ENCODE measurements around the gene PDE9A. TPM values are rescaled to one million over a fixed set of nuclear protein-coding genes. Genes with fewer than 3 reads are reported as not detected.
A peak's percentile ranks its signal among the peaks of the same experiment; 100 is the strongest.

Gene PDE9A
- total and polyA plus RNA-seq, 4 experiments from 2014 or later = 2.2 to 9.2 (median 5.3) TPM

GRCh38 chr21:42753804-42754203, 100.4 kb downstream of the PDE9A start:
- Mint-ChIP-seq H3K27me3 (no peaks in the 10 kb centered on the region), H3K27ac (no peak overlapping the region)
- POLR2A ChIA-PET (ENCODE audit: partially characterized antibody) = no interaction called here

DNA sequence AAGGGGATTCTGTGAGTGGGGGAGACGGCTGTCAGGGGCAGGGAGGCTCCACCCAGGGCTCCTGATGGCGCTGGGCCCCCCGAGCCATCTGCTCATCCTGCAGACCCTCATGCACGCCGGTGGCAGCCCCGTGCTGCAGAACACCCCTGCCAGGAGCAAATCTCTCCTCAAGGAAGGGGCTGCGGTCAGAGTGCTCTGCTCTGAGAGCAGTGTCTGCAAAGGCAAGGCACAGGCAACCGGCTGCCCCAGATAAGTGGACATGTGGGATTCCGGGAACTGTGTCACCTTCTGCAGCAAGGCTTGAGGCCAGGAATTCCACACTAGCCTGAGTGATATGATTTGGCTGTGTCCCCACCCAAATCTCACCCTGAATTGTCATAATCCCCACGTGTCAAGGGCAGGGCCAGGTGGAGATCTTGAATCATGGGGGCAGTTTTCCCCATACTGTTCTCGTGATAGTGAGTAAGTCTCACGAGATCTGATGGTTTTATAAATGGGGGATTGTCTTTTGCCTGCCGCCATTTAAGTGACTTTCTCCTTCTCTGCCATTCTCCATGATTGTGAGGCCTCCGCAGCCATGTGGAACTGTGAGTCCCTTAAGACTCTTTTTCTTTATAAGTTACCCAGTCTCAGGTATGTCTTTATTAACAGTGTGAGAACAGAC, 101.0 kb downstream of the PDE9A start:
- H3K9me3 ChIP-seq (ENCODE audit: control insufficient read depth in 1 of 2, low read length in 2 of 2) = no peaks in the 10 kb centered on the region
- ChIA-PET CTCF (ENCODE audit: partially characterized antibody) (interaction anchor here (1.2 kb wide), 1 partner anchor 8 kb away, joined by 3 read pairs; no protein-coding TSS in a partner anchor), POLR2A (ENCODE audit: partially characterized antibody) (no interaction called here)
- Mint-ChIP-seq H3K9me3 (no peaks in the 10 kb centered on the region), H3K27ac (no peak overlapping the region), H3K36me3 (peaks cover 0 to 2% of the 10 kb centered on the region in 2 donors), H3K4me1 (peaks cover 0 to 4% (median 0%) of the 10 kb centered on the region in 4 donors), H3K27me3 (no peaks in the 10 kb centered on the region), H3K4me3 (no peak overlapping the region)
- intact Hi-C loops (cut with micrococcal nuclease) = no loop called here
- no peaks in the 10 kb centered on the region for H3K4me1 ChIP-seq (ENCODE audit: insufficient read depth, low read length)
- no peak overlapping the region for H3K27ac ChIP-seq (ENCODE audit: low read depth, low read length)
- no peak overlapping the region for H3K4me3 ChIP-seq (ENCODE audit: low read length in 2 of 2)
- H3K27me3 ChIP-seq (ENCODE audit: insufficient read depth, low read length) = no peaks in the 10 kb centered on the region
- no peaks in the 10 kb centered on the region for H3K36me3 ChIP-seq (ENCODE audit: insufficient read depth, low read length)
- no peak for DNase-seq

More at GRCh38 chr21:42753804-42754203, 100.4 kb downstream of the PDE9A start:
- no peaks in the 10 kb centered on the region for H3K4me1 ChIP-seq (ENCODE audit: insufficient read depth, low read length)
- no peak overlapping the region for H3K4me3 Mint-ChIP-seq
- H3K36me3 ChIP-seq (ENCODE audit: insufficient read depth, low read length) = no peaks in the 10 kb centered on the region
- H3K4me3 ChIP-seq (ENCODE audit: low read length in 2 of 2) = no peak overlapping the region
- CTCF ChIA-PET (ENCODE audit: partially characterized antibody) = no interaction called here
- H3K9me3 Mint-ChIP-seq = no peaks in the 10 kb centered on the region
- peaks cover 0 to 2% of the 10 kb centered on the region in 2 donors for H3K36me3 Mint-ChIP-seq
- no peak for DNase-seq
- peaks cover 0 to 5% (median 3%) of the 10 kb centered on the region in 4 donors for H3K4me1 Mint-ChIP-seq
- intact Hi-C loops (cut with micrococcal nuclease) = no loop called here
- H3K27ac ChIP-seq (ENCODE audit: low read depth, low read length) = no peak overlapping the region
- H3K9me3 ChIP-seq (ENCODE audit: control insufficient read depth in 1 of 2, low read length in 2 of 2) = no peaks in the 10 kb centered on the region
- no peaks in the 10 kb centered on the region for H3K27me3 ChIP-seq (ENCODE audit: insufficient read depth, low read length)

DNA sequence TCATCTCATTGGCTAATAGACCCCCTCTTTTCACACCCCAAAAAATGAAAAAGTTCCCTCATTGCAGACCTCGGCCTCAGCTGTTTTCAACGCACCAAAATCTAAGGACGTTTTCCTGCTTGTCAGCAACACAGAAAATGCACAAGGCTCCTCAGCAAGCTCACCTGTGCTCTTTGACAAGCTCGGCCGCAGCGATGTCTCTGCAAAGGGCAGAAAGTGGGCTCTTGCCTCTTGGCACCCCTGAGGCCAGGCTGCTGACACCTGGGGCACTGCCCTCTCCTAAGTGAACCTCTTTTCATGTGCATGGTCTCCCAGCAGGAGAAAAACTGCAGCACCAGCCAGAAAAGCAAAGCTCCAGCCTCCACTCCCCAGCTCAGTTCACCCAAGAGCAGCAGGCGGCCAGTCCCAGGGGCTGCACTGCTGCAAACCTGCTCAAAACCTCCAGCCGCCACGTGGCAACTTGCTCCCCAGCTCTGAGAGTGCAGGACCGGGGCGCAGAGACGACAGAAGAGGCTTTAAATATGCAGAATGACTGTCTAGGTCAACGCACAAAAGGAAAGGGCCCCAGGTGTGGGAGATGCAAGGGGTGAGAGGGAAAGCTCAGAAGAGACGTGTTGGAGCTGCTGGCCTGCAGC, 101.7 kb downstream of the PDE9A start:
- Mint-ChIP-seq H3K4me1 (peaks cover 0 to 5% (median 0%) of the 10 kb centered on the region in 4 donors), H3K4me3 (no peak overlapping the region), H3K36me3 (peaks cover 0 to 2% of the 10 kb centered on the region in 2 donors), H3K27me3 (no peaks in the 10 kb centered on the region), H3K27ac (peak overlapping the region in 2 of 7 donors; percentile 65 to 72), H3K9me3 (peaks cover 0 to 2% (median 0%) of the 10 kb centered on the region in 8 donors)
- CTCF ChIA-PET (ENCODE audit: partially characterized antibody) = interaction anchor here (1.2 kb wide), 1 partner anchor 9 kb away, joined by 3 read pairs; no protein-coding TSS in a partner anchor
- no peaks in the 10 kb centered on the region for H3K4me1 ChIP-seq (ENCODE audit: insufficient read depth, low read length)
- intact Hi-C loops (cut with micrococcal nuclease) = no loop called here
- no peaks in the 10 kb centered on the region for H3K9me3 ChIP-seq (ENCODE audit: control insufficient read depth in 1 of 2, low read length in 2 of 2)
- POLR2A ChIA-PET (ENCODE audit: partially characterized antibody) = no interaction called here
- no peak overlapping the region for H3K27ac ChIP-seq (ENCODE audit: low read depth, low read length)
- no peaks in the 10 kb centered on the region for H3K36me3 ChIP-seq (ENCODE audit: insufficient read depth, low read length)
- no peaks in the 10 kb centered on the region for H3K27me3 ChIP-seq (ENCODE audit: insufficient read depth, low read length)
- no peak overlapping the region for H3K4me3 ChIP-seq (ENCODE audit: low read length in 2 of 2)
- no peak for DNase-seq

DNA sequence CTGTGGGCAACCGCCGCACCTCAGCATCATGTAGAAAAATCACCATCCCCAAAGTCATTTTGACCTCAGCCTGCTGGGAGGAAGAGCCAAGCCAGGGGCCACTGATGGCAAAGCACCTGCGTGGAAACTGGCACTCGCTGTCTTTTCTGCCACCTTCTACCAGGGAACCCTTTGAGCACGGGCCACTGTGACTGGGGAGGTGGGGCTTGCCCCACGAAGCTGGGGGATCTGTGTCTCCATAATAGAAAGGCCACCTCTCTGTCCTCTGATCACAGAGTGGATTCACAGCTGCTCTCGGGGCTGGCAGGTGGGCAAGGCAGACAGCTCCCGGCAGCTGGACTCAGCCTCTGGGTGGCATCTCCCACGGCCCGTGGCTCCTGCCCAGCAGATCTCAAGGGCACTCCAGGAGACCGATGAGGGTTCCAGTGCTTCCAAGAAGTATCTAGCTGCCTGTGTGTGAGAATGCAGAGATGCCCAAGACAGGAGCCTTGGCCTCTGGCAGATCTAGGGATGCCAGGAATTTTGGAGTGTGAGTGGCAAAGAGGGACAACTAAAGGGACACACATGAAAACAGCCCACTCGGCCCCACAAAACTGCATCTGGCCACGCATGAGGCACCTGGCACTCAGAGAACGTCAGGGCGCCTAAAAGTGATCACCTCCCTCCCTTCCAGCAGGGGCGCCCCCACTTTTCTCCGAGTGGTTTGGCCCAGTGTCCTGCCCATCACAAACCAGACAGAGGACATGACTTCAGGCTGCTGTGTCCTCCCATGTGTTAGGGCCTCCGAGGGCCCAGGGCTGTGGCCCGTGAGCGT, 102.6 kb downstream of the PDE9A start:
- peaks cover 0 to 2% (median 0%) of the 10 kb centered on the region in 8 donors for H3K9me3 Mint-ChIP-seq
- H3K4me3 ChIP-seq (ENCODE audit: low read length in 2 of 2) = no peak overlapping the region
- peaks cover 0 to 5% (median 0%) of the 10 kb centered on the region in 4 donors for H3K4me1 Mint-ChIP-seq
- intact Hi-C loops (cut with micrococcal nuclease) = no loop called here
- H3K36me3 Mint-ChIP-seq = peaks cover 0 to 2% of the 10 kb centered on the region in 2 donors
- no peak overlapping the region for H3K27ac ChIP-seq (ENCODE audit: low read depth, low read length)
- ChIA-PET CTCF (ENCODE audit: partially characterized antibody) (interaction anchor here (1.2 kb wide), 1 partner anchor 9 kb away, joined by 3 read pairs; no protein-coding TSS in a partner anchor), POLR2A (ENCODE audit: partially characterized antibody) (no interaction called here)
- H3K4me3 Mint-ChIP-seq = no peak overlapping the region
- no peaks in the 10 kb centered on the region for H3K4me1 ChIP-seq (ENCODE audit: insufficient read depth, low read length)
- peak overlapping the region in 1 of 7 donors; percentile 72 for H3K27ac Mint-ChIP-seq
- no peaks in the 10 kb centered on the region for H3K27me3 Mint-ChIP-seq
- H3K27me3 ChIP-seq (ENCODE audit: insufficient read depth, low read length) = no peaks in the 10 kb centered on the region
- H3K36me3 ChIP-seq (ENCODE audit: insufficient read depth, low read length) = no peaks in the 10 kb centered on the region
- DNase-seq = no peak
- H3K9me3 ChIP-seq (ENCODE audit: control insufficient read depth in 1 of 2, low read length in 2 of 2) = no peaks in the 10 kb centered on the region

DNA sequence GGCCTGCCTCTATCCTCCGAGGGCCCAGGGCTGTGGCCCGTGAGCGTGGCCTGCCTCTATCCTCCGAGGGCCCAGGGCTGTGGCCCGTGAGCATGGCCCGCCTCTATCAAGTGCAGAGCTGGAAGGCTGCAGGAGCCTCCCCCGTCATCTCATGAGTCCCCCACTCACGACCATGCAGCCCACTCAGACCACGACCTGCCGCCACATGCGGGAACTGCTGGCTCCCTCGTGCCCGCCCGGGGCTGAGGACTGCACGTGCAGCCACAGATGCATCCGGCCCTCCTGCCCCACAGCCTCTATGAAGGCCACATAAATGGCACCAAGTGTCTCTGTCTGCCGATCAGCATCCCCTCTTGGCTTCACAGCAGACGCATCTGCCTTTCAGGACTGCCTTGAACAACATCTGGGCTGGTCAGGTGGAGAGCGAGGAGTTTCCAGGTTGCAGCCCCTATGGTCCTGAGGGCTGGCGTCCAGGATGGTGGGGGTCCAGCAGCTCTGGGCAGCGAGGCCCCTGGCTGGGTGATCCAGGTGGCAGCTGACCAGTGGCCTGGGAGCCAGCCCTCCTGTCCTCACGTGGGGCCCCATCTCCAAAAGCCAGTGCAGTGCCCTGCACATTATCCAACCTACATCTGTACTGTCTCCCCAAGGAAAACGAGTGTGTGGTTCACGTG, 103.3 kb downstream of the PDE9A start:
- CTCF ChIA-PET (ENCODE audit: partially characterized antibody) = no interaction called here

GRCh38 chr21:42757422-42757821, 104.0 kb downstream of the PDE9A start:
- Mint-ChIP-seq H3K4me1 (peaks cover 0 to 5% (median 0%) of the 10 kb centered on the region in 4 donors), H3K27ac (peak overlapping the region in 1 of 7 donors; percentile 57), H3K9me3 (peaks cover 0 to 2% (median 0%) of the 10 kb centered on the region in 8 donors), H3K36me3 (peaks cover 0 to 2% of the 10 kb centered on the region in 2 donors), H3K27me3 (no peaks in the 10 kb centered on the region), H3K4me3 (no peak overlapping the region)
- no peak overlapping the region for H3K27ac ChIP-seq (ENCODE audit: low read depth, low read length)
- DNase-seq = no peak
- ChIA-PET POLR2A (ENCODE audit: partially characterized antibody) (no interaction called here), CTCF (ENCODE audit: partially characterized antibody) (no interaction called here)
- H3K9me3 ChIP-seq (ENCODE audit: control insufficient read depth in 1 of 2, low read length in 2 of 2) = no peaks in the 10 kb centered on the region
- H3K27me3 ChIP-seq (ENCODE audit: insufficient read depth, low read length) = no peaks in the 10 kb centered on the region
- H3K4me1 ChIP-seq (ENCODE audit: insufficient read depth, low read length) = no peaks in the 10 kb centered on the region
- no peak overlapping the region for H3K4me3 ChIP-seq (ENCODE audit: low read length in 2 of 2)
- H3K36me3 ChIP-seq (ENCODE audit: insufficient read depth, low read length) = no peaks in the 10 kb centered on the region
- intact Hi-C loops (cut with micrococcal nuclease) = no loop called here

More for the DNA sequence above, 103.3 kb downstream of the PDE9A start:
- Mint-ChIP-seq H3K4me1 (peaks cover 0 to 5% (median 0%) of the 10 kb centered on the region in 4 donors), H3K27me3 (no peaks in the 10 kb centered on the region), H3K36me3 (peaks cover 0 to 2% of the 10 kb centered on the region in 2 donors), H3K9me3 (peaks cover 0 to 2% (median 0%) of the 10 kb centered on the region in 8 donors), H3K27ac (no peak overlapping the region), H3K4me3 (no peak overlapping the region)
- Histone ChIP-seq H3K9me3 (ENCODE audit: control insufficient read depth in 1 of 2, low read length in 2 of 2) (no peaks in the 10 kb centered on the region), H3K27ac (ENCODE audit: low read depth, low read length) (no peak overlapping the region), H3K4me1 (ENCODE audit: insufficient read depth, low read length) (no peaks in the 10 kb centered on the region), H3K36me3 (ENCODE audit: insufficient read depth, low read length) (no peaks in the 10 kb centered on the region), H3K27me3 (ENCODE audit: insufficient read depth, low read length) (no peaks in the 10 kb centered on the region), H3K4me3 (ENCODE audit: low read length in 2 of 2) (no peak overlapping the region)
- POLR2A ChIA-PET (ENCODE audit: partially characterized antibody) = no interaction called here
- intact Hi-C loops (cut with micrococcal nuclease) = no loop called here
- DNase-seq = no peak
